Lung microvascular endothelial cell (primary cell): ENCODE results near the gene NR6A1. TPM values are rescaled to one million over a fixed set of nuclear protein-coding genes. Genes with fewer than 3 reads are reported as not detected.

Experiments
- DNase-seq, 2 donors: peaks; one replicate each; pipeline versions ENCODE4 v3.0.0 to v3.0.0-alpha.2; 2010; ENCODE audit warnings: low read depth in 2 of 2
- total RNA-seq: library from RNA; depleted of rRNA; stranded (reverse); fragments of >200 nt; gene quantifications from 2 replicates; pipeline ENCODE4 v1.2.1, GENCODE V29; 2014

Gene NR6A1
- total RNA-seq, 1 donor from 2014 or later = 1.2 TPM

GRCh38 chr9:124475158-124475867, 295.8 kb downstream of the NR6A1 start:
- DNase-seq = no peak

DNA sequence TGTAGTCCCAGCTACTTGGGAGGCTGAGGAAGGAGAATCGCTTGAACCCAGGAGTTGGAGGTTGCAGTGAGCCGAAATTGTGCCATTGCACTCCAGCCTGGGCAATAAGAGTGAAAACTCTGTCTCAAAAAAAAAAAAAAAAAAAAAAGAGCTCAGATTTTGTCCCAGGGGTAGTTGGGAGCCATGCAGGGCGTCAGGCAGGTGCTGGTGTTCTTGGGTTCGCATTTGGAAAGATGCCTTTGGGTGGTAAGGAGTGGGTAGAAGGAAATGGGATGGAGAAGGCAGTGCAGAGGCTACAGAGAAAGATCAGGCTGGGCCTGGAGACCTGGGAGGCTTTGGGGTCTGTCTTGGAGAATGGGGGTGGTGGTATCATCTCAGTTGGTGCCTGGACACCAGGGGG, 297.0 kb downstream of the NR6A1 start:
- no peak for DNase-seq

DNA sequence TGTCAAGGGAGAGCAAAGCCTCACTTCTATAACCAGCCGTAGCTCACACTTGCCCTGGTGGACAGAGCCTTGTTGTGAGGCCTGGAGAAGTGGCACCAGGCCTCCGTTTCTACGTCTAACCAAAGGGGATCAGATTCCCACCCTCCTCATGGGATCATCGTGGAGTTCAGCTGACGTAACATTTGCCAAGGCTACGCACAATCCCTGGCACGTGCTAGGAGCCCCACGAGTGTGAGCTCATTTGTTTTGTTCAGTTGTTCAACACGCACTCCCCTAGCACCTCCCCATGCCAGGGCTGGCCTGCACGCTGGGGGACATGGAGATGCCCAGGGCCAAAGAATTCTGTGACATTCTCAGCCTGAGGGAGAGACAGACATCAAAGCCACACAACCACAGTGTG, 297.8 kb downstream of the NR6A1 start:
- no peak for DNase-seq

- no peak for DNase-seq
These were observed 298.3 kb downstream of the NR6A1 start for GRCh38 chr9:124472770-124473169.

DNA sequence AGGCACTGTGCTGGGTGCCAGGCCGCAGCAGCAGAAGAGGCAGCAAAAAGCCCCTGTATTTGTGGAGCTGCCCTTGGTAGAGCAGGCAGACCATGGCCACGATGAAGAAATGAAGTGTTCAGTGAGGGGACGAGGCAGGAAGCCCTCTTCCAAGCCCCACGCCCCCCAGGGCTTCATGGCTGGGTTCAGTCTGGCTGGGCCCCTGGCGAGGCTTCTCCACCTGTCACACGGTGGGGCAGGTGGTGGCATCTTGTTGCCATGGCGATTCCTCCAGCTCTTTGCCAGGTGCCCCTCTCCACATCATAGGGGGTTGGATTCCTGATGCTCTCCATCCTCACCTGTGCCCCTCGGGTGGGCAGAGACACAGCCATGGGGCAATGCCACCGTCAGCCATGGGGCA, 299.4 kb downstream of the NR6A1 start:
- DNase-seq = no peak

- no peak for DNase-seq
These were observed 300.4 kb downstream of the NR6A1 start for GRCh38 chr9:124470726-124471125.

- DNase-seq = no peak
These were observed 300.8 kb downstream of the NR6A1 start for GRCh38 chr9:124470306-124470705.

DNA sequence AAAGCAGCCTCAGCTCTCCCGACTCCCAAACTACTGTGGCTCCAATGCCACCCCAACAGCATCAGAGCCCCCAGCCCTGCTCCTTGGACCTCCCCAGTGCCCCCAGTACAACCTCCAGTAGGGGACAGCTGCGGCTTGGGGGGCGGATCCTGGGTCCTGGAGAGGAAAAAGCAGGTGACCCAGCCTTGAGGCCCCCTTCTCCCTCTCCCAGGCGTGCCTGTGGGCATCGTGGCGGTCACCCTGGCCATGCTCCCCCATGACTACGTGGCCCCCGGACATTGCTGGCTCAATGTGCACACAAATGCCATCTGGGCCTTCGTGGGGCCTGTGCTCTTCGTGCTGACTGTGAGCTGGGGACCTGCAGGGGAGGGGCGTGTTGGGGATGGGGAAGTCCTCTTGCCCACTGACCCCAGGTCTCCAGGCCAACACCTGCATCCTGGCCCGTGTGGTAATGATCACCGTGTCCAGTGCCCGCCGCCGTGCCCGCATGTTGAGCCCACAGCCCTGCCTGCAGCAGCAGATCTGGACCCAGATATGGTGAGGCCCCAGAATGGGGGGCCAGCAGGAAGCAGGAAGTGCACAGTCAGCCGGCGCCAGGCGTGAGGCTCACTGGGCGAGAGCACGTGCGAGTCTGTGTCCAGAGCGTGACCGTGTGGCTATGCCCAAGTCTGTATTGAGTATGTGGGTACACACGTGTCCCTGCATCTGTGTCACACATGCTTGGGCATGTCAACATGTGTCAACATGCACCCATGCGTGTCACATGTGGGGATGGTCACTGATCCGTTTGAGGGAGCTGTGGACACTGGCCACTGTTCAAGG, 301.9 kb downstream of the NR6A1 start:
- no peak for DNase-seq

DNA sequence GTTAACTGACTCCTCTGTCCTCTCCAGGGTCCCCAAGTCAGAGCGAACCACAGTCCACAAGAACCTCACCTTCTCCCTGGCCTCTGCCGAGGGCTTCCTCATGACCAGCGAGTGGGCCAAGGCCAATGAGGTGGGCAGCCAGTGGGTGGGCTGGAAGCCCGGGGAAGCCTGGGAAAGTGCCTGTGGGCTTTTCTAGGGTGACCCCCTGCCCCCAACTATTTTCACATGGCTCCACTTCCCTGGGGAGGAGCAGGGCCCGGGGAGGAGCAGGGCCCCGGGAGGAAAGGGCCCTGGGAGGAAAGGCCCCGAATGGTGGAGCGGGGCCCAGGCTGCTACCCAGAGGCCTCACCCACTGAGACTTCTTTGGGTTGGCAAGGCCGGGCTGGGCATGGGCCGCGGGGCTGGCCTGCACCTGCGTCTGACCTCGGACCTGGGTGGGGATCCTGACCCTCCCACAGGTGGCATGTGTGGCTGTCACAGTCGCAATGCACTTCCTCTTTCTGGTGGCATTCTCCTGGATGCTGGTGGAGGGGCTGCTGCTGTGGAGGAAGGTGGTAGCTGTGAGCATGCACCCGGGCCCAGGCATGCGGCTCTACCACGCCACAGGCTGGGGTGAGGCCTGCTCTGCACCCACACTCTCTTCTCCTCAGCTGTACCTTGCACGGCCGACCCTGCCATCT, 302.9 kb downstream of the NR6A1 start:
- no peak for DNase-seq

DNA sequence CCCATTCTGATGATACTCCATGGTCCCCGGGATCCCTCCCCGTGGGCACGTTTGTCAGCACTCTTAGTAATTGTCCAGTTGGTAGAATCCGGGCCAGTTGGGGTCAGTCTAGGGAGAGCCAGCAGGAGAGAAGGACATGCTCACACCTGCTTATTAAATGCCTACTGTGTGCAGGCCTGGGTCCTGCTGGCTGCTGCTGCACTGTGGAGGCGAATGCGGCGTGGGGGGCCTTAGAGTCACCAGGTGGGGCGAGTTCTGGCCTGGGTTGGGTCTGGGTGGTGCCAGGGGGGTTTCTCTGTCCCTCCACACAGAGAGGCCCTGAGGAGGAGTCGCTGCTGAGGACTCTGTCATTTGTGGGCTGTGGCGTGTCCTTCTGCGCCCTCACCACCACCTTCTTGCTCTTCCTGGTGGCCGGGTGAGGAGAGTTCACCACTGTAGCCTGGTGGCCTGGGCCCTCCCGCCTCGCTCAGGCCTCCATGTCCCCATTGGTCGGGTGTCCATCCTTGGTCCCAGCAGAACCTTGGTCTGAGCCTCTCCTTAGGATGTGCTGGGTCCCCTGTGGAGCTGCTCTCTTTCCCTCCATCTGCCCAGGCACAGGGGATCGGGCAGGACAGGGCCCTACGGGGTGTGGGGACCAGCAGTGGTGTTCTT, 303.6 kb downstream of the NR6A1 start:
- no peak for DNase-seq

Other genes with a start within 250 kb of the NR6A1 start
- 1.3 and 2.2 TPM in 2 replicates for gene OLFML2A, start 5.8 kb upstream of the NR6A1 start, total RNA-seq
- not detected in 2 replicates for gene WDR38, start 82.1 kb upstream of the NR6A1 start, total RNA-seq
- gene RPL35, start 90.6 kb upstream of the NR6A1 start, total RNA-seq = 1,568 and 1,755 TPM in 2 replicates
- 14.2 and 15.3 TPM in 2 replicates for gene ARPC5L, start 90.8 kb upstream of the NR6A1 start, total RNA-seq
- gene GOLGA1, start 169.8 kb upstream of the NR6A1 start, total RNA-seq = 5.9 and 6.9 TPM in 2 replicates